Kidney epithelial cell (primary cell): ENCODE data around the gene PADI2. TPM values are rescaled to one million over a fixed set of nuclear protein-coding genes. Genes with fewer than 3 reads are reported as not detected.

Source experiments
- DNase-seq: peaks from one replicate; pipeline ENCODE4 v3.0.0-alpha.2; 2010; ENCODE audit warnings: low read depth
- H3K27me3 ChIP-seq: 2 replicates; pipeline ENCODE4 v1.6.0; 2011; ENCODE audit warnings: low read length; ENCODE audit not compliant: control insufficient read depth, insufficient read depth
- H3K36me3 ChIP-seq: 2 replicates; pipeline ENCODE4 v1.5.1; 2011; ENCODE audit warnings: low read length; ENCODE audit not compliant: control insufficient read depth, insufficient read depth
- H3K4me3 ChIP-seq: 2 replicates; pipeline ENCODE4 v1.5.1; 2011; ENCODE audit warnings: low read depth, mild to moderate bottlenecking, control low read depth, low read length
- CTCF ChIP-seq: IDR thresholded peaks from 2 replicates; pipeline ENCODE4 v1.5.1; 2011; ENCODE audit warnings: mild to moderate bottlenecking, moderate library complexity, low read length, control low read depth, inconsistent platforms; ENCODE audit not compliant: insufficient read depth, poor library complexity, severe bottlenecking
- total RNA-seq: library from RNA; depleted of rRNA; stranded (reverse); fragments of >200 nt; gene quantifications from 2 replicates; pipeline ENCODE4 v1.2.3, GENCODE V29; 2015

Gene PADI2
- total RNA-seq, 1 donor from 2014 or later: 8.1 TPM

- no peaks in the 10 kb centered on the region for H3K27me3 ChIP-seq
- no peak for TF ChIP-seq CTCF
- peaks cover 3% of the 10 kb centered on the region for H3K36me3 ChIP-seq
Observed at GRCh38 chr1:17045150-17045549, 74.1 kb downstream of the PADI2 start.

GRCh38 chr1:17043676-17044075, 75.6 kb downstream of the PADI2 start:
- Histone ChIP-seq H3K4me3 (no peak overlapping the region), H3K36me3 (peaks cover 3% of the 10 kb centered on the region), H3K27me3 (no peaks in the 10 kb centered on the region)
- no peak for TF ChIP-seq CTCF
- DNase-seq: no peak

More at GRCh38 chr1:17045150-17045549, 74.1 kb downstream of the PADI2 start:
- no peak for DNase-seq
- H3K4me3 ChIP-seq: no peak overlapping the region

GRCh38 chr1:17040135-17040534, 79.1 kb downstream of the PADI2 start:
- H3K27me3 ChIP-seq: no peaks in the 10 kb centered on the region
- no peak overlapping the region for H3K4me3 ChIP-seq
- TF ChIP-seq CTCF: no peak
- DNase-seq: no peak
- H3K36me3 ChIP-seq: peaks cover 3% of the 10 kb centered on the region

- no peak for DNase-seq
- no peak for TF ChIP-seq CTCF
- H3K4me3 ChIP-seq: no peak overlapping the region
- peaks cover 3% of the 10 kb centered on the region for H3K36me3 ChIP-seq
- no peaks in the 10 kb centered on the region for H3K27me3 ChIP-seq
Observed at GRCh38 chr1:17039522-17039921, 79.7 kb downstream of the PADI2 start.

- no peak for TF ChIP-seq CTCF
- no peaks in the 10 kb centered on the region for H3K27me3 ChIP-seq
- DNase-seq: no peak
- no peaks in the 10 kb centered on the region for H3K36me3 ChIP-seq
- H3K4me3 ChIP-seq: no peak overlapping the region
Observed at GRCh38 chr1:17033481-17033880, 85.8 kb downstream of the PADI2 start.

- no peaks in the 10 kb centered on the region for H3K36me3 ChIP-seq
- no peak for DNase-seq
- no peak overlapping the region for H3K4me3 ChIP-seq
- TF ChIP-seq CTCF: no peak
- H3K27me3 ChIP-seq: no peaks in the 10 kb centered on the region
Observed at GRCh38 chr1:17032741-17033140, 86.5 kb downstream of the PADI2 start.
